ENCODE results near the gene MYO10.
"Not testable (repeated sequence)": the region's sequence is repeated elsewhere in the genome, so short reads cannot be mapped to it uniquely, and the experiment has no call there.

The MYO10 gene

DNA sequence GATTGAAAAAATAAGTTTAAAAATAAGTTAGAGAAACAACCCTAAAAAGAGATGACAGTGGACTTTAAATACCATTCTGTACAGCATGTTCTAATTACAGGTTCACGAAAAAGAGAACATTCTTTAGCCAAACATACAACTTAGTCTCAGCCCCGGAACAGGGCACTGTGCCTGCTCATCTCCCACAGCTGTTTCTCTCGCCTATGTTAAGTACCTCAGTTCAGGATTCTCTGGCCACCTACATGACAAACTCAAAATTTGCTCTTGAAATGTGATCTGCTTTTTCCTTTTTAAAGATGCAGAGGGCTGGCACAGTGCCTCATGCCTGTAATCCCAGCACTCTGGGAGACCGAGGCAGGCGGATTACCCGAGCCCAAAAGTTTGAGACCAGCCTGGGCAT is 52.3 kb downstream of the MYO10 start:
- DNase-seq, result no peak

DNA sequence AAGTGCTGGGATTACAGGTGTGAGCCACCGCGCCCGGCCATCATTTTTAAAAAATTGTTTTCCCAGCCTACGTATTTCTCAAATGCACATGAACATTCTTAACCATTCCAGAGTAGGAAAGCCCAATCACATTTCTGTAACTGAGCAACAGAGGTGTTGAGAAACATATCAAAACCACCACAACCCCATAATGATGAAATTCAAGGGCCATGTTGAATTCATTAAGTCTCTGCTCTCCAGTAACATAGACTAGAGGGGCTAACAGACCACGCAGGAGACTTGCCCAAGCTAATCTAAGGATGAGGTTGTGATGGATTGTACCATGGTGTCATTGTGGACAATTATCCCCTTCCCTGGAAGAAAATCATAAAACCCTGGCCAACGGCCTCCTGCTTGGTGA is 52.9 kb downstream of the MYO10 start:
- no peak for DNase-seq

DNA sequence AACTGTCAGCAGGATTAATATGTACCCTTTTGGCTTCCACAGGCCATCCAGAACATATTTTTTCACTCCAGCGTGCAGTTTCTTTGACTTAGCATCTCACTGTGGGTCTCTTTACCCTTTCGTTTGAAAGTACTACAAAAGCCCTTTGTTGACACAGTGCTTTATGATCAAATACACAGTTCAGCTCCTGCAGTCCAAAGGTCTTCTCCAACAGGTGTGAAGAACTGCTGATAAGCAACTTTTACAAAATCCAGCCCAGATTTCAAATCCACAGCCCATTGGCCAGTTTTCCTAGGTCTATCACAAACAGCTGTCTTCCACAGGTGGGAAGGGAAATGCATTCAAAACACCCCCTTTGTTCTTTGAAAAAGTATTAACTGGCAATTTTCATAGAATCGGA is 54.8 kb downstream of the MYO10 start:
- DNase-seq, result no peak

DNA sequence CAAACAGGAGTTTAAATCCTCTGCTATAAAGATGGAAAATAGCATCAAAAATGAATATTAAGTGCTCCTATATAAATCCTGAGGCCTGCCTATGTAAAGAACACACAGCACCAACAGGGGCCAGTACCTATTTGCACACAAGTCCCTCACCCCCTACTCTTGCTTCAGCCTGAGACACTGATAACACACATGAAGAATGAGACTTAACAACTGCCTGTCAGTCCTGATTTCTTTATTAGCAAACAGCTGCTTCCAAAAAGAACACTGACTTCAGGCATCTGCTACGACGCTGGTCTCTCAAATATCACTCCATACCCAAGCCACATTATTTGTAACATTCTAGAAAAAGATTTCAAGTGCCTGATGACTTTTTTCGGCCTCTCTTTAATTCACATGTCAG is 55.5 kb downstream of the MYO10 start:
- no peak for DNase-seq

DNA sequence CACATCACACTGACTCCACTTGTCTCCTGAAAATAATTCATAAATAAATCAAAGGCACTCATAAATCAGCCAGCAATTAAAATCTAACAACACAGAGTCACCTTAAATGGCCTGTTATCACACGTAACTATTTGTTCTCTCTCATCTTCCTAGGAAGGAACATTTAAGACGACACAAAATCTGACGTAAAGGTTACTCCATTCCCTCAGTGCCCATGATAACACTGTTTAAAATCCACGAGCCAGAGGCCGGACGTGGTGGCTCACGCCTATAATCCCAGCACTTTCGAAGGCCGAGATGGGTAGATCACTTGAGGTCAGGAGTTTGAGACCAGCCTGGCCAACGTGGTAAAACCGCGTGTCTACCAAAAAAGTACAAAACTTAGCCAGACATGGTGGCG is 56.4 kb downstream of the MYO10 start:
- DNase-seq, result no peak

DNA sequence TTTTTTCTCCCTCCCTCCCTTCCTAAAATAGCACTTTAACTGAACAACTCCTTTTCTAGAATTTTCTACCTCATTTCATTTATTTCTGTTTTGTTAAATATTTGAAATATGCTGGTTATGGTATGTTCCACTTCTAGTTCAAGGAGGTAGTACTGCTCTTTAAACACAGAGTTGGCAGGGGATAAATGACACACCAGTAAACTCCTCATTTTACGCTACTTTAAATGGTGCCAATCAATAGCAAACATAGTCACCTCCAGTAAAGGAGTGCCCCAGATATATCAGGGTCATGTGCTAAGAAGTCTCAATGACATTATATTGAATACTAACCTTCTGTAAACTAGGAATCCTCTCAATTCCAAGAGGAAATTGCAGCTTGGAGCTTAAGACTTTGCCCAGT is 56.9 kb downstream of the MYO10 start:
- no peak for DNase-seq

DNA sequence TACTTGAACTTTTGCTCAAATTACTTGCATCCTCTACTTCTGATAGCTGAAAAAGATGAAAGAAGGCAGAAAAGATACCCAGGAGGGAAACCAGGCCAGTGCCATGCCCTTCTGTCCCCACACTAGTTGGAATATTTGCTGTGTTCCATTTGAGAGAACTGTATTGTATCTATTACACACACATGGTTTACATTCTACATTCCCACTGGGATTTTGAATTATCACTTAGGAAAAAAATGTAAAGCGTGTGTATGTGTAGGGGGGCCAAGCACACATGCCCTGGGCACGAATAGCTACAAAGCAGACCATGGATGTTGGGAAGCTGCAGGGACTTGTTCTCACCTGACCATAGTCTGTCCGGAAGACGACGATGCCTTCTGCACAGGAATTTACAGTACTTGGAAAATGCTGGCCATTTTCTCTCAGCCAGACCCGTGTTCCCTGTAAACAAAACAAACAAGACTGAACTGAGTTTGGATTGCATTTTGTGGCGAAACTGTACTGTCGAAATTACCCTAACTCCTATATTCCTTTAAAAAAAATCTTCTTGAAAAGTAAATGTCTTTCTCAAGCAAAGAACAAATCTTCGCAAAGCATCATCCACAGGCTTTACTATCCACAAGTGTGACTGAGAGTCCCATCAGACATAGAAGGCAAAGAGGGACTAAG is 58.7 kb downstream of the MYO10 start:
- no peak for DNase-seq

DNA sequence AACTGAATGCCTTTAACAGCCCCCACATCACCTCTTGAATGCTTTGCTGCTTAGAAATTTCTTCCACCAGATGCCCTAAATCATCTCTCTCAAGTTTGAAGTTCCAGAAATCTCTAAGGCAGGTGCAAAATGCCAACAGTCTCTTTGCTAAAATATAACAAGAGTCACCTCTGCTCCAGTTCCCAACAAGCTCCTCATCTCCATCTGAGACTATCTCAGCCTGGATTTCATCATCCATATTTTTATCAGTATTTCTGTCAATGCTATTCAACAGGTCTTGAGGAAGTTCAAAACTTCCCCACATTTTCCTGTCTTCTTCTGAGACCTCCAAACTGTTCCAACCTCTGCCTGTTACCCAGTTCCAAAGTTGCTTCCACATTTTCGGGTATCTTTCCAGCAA is 61.7 kb downstream of the MYO10 start:
- DNase-seq, result not testable (repeated sequence)

DNA sequence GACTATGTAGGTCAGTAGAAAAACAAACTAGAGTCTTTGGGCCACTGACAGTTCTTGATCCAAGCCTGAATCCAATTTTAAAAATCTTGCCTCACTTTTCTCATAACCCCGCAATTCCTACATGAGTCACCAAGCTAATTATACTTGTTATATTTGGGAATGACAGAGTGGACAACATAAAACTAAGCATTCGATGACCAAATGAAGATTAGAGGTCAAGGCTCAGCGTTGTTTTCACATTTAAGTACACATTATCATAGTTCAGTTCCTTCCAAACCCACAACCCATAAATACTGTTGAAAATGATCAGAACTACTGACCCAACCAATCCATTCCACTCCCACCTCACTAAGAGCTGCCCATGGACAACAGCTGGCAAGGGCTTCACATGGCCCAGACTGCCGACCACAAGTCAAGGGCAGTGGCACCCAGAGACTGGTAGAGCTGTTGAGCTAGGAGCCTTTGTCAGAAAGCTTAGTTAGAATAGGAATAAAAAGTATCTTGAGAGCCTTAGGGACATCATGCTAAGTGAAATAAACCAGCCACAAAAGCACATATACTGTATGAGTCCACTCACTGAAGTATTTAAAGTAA is 64.2 kb downstream of the MYO10 start:
- no peak for DNase-seq

DNA sequence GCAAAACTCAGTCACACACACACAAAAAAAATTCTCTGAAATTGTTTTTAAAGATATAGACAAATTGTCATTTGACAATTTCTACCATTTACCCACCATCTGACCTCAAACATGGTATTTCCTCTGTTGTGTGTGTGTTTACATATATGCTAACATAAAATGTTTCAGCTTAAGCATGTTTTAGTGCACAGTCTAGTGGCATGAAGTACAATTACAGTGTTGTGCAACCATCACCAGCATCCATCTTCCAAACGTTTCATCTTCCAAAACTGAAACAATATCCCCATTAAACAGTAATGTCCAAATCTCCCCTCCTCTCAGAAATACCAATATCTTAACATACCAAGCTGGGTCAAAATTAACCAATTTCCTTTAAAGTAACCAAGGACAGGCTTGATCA is 65.2 kb downstream of the MYO10 start:
- no peak for DNase-seq

DNA sequence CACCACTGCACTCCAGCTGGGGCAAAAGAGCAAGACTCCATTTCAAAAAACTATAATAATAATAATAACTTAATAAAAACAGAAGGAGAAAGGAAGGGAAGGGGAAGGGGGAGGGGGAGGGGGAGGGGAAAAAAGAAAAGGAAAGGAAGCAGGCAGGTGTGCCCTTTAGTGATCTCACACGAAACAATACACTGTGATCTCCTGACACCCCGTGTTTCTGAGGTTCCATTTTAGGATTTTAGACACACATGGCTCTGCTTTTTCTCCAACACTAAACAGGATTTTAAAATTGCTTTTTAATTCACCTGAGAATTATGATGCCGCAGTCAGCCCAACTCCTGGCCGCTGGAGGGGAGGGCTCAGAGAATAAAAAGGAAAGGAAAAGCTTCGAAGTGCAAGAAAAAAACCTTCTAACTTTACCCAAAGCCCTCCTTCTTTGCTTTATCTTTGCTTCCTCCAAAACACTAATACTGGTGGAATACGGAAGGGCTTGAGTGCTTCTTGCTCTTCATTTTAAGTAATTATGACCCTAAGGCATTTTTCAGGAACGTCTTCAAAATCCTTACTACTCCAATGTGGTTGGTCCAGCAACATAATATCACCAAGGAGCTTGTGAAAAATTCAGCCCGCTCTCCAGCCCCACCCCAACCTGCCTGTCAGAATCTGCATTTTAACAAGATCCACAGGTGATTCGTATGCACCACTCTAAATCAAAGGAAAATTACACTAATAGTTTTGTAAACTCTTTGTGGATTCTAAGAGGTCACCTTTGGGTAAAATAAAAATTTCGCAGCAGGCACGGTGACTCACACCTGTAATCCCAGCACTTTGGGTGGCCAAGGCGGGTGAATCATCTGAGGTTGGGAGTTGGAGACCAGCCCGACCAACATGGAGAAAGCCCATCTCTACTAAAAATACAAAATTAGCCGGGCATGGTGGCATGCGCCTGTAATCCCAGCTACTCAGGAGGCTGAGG is 66.0 kb downstream of the MYO10 start:
- DNase-seq, result no peak

DNA sequence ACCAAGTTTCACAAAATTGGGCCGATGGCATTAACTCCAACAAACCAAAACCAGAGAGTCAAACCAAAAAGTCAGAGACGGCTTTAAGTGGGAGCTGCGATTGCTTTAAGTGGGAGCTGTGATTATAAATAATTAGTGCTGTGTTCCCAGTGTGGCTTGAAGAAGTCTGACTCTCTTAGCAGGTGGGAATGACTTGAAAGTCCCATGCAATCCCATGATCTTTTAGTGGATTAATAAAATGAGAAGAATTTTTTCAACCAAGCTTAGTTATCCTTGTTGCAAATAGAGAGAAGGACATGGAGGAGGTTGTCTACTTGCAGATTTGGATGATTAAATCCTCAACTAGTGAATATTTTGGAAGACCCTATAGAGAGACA is 68.5 kb downstream of the MYO10 start:
- DNase-seq, result no peak

DNA sequence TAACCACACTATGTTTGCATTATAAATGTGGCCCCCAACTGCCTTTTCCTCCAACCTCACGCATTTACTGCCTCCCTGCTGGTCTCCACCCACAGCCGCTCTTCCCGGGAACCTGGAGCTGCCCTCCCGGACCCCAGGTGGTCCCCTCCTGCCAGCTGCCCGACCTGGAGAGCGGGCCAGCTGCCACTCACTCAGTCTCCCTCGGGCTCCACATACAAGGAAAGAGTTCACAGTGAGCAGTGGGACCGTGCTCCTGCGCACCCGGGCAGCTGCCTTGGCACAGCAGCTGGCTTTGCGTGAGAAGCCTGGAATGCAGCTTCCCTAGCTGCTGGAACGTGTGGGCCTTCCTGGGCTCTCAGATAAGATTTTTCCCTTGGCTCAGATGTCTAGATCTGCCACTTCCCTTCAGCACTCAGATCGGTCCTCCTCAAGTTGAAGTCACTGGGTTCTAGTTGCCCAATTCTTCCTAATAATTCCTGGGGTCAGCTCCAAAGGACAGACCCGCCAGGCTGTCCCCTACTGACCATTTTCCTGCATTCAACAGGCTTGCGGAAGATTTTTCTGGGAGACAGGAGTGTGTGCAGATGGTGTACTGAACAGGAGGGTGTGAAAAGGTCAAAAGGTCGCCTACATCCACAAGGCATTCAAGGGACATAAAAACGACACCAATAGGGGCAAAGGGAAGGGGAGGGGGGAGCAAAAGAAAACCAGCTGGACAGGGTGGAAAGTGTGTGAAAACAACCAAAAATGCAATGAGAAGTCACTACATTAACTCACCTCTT is 69.1 kb downstream of the MYO10 start:
- no peak for DNase-seq

DNA sequence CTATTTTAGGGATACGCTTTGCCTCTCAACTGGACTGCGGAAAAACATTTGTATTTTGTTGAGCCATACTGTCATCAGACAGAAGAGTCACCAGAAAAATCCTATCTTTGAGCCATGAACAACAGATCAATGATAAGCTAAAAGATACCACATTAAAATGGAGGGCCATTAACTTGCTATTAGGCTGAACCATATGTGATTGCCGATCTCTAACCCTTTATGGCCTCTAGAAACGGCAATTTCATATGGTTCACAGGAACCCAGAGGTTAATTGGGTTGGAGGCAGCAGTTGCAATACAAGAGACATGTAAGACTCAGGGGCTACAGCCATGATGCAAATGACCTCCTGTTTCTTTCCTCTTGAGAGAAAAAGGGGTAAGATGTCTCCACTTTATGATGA is 69.8 kb downstream of the MYO10 start:
- DNase-seq, result no peak

DNA sequence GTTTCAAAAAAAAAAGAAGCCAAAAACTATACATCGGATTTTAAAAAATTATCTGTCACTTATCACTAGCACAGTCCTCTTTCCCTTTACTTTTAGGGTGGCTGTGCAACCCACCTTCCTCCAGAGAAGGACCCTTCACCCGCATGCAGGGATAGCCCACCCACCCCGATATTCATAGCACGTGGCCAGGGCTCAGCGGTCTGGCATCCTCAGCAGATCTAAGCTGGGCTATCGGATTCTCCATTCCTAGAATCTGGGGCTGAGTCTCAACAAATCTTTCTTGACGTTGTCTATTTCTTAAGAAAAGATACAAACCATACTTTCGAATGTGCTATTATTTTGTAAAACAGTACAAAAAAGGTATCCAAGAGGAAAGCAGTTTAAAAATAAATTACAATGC is 70.9 kb downstream of the MYO10 start:
- no peak for DNase-seq

DNA sequence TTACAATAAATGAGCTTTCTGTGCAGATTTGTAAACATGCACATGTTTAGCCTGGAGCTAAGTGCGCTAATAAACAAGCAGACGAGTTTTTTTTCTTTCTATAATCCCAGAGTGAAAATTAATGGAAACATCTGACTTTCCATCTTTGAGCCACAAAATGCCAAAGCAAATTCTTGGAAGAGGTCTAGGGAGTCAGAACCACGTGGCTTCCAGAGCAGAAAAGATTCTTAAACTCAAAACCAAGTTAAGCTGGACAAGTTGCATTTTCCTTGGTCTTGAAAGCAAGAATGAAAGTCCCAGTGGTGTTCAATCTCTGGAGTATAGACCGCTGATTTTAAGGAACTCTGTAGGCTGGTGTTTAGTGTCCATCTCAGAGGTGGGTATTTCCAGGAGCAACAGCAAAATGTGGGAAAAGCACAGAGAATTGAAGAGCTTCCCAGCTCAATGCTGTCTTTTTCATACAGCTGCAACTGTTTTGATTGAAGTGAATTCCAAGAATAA is 71.4 kb downstream of the MYO10 start:
- no peak for DNase-seq

DNA sequence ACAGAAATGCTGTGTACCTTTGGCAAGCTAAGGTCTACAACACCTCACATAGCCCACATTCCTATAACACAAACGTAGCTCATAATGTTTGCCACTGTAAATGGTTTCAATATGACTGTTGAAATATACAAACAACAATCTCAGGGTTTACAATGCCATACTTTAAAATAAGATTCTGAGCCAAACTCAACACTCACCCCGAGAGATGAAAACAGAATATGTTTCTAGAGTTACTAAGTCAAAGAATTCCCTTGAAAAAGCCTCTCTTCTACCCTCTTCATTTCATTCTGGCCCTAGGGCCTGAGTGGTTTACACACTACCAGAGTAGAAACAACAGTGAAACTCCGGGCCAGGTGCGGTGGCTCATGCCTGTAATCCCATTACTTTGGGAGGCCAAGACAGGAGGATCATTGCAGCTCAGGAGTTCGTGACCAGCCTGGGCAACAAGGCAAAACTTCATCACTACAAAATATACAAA is 72.6 kb downstream of the MYO10 start:
- DNase-seq, result no peak

DNA sequence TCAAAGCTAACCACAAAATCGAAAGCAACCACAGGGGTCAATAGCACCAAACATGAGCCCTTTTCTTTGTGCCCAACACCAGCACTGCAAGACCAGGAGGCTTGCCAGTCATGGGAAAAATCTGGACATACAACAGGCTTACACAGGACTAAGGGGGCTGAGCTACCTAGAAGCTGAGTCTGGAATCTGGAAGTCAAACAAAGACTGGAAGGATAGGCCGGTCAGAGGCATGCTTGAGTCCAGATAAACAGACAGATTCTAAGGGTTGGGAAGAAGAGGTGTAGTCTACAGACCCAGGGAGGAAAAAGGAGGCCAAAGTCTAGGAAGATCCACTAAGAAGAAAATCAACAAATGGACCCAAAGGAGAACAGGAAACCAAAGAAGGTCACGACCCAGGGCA is 73.3 kb downstream of the MYO10 start:
- DNase-seq, result no peak

DNA sequence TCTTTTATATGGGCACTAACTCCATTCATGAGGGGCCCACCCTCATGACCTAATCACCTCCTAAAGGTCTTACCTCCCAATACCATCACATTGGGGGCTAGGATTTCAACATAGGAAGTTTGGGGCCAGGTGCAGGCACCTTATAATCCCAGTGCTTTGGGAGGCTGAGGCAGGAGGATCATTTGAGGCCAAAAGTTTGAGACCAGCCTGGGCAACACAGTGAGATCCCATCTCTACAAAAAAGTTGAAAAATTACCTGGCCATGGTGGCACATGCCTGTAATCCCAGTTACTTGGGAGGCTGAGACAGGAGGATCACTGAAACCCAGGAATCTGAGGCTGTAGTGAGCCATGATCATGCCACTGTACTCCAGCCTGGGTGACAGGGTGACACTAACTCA is 76.7 kb downstream of the MYO10 start:
- no peak for DNase-seq

DNA sequence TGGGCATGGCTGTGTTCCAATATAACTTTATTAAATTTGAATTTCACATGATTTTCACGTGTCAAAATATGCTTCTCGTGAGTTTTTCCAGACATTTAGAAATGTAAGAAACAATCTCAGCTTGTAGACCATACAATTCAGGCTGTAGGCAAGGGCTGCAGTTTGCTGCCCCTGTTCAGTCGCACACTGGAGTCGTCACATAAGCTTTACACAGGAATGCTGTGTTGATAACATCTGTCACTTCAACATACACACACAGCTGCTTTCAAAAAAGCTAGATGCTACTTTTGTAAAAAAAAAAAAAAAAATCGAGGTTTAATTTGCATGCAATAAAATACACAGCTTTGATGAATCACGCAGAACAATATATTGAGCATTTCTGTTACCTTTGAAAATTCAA is 77.9 kb downstream of the MYO10 start:
- DNase-seq, result no peak

DNA sequence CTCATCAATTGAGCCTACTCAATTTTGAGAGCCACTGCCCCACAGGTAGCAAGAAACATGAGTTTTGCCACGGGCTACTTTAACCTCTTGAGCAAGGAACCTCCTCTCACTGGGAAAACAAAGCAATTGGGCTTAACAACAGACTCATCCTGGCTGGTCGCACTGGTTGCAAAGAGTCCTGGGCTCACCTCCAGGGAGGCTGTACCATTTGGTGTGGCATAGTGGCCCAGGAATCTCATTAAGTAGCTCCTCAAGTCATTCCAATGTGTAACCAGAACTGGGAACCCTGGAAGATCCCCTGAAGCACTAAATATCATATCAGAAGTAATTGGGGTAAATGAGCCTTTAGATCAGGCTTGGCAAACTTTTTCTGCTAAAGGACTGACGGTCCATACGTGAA is 78.5 kb downstream of the MYO10 start:
- no peak for DNase-seq

DNA sequence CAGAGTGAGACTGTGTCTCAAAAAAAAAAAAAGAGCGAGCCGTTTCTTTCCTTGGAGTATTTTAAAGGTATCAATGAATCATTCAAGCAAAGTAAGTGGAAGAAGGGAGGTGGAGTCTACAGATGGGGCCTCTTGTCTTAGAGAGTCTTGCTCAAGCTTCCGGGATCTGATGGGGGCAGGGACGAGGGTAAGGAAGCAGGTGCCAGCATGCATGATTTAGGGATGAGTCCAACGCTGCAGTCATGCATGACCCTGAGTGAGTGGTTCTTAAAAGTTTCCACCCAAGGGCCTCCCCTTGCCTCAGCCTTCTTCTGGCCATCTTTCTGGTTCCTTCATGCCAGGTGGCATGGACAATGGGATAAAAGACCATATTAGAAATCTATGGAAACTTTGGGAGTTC is 79.6 kb downstream of the MYO10 start:
- DNase-seq, result no peak

DNA sequence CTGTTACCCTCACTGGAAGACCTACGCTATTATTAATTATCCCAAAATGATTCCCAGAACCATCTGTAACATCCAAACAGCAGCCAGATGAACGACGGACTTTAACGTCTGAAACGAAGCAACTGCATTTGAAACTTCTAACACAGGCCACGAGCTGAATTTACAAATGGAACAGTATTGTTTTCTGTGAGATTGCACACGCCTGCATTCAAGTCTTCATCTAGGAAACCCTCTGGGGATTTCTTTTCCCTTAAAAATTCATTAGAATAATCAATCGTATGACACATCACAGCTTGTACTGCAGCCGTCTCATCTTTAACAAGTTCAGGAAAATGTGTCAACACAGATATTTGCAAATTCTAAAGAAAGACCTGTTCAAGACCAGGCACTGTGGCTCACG is 80.2 kb downstream of the MYO10 start:
- no peak for DNase-seq

All from T1000 (cell line).